ENCODE data around the gene EPHA6.
A peak's percentile ranks its signal among the peaks of the same experiment; 100 is the strongest.

The EPHA6 gene

DNA sequence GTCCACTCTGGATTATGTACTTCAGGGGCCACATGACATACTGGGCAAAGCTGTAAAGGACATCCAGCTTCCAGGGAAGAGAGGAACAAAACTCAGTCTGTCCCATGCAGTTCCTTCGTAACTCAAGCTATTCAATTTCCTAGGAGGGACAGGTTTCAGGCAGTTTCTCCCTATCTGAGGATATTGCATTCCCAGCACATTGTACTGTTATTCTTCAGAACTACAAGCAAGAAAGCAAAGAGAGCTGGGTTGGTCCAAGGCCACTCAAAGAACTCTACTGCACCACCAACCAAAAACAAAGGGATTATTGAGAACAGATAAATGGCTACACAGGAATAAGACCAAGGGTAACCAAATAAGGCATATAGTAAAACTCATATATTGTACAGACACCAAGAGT is 832.5 kb downstream of the EPHA6 start:
- no peak for DNase-seq (ENCODE audit: low spot score)

DNA sequence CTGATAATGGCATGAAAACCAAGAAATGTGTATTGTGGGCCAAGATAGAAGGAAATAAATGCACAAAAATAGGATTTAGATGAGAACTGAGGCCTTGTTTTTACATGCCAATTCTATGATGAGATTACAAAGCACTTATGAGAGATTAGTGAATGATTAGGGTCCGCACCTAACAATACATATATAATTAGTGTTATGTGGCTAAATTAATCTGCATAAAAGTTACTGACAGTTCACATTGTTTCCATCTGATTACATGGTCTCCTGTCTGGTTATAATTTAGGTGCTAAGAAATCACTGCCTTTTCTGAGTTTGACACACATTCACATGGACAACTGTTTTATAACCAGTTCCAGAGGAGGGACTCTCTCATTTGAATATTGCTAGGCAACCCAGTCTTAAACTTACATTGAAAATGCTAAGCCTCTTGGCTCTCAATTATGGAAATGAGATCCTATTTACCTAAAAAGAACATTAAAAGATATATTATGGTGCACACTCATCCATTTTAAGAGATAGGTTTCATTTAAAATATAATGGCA is 833.1 kb downstream of the EPHA6 start:
- peak; percentile 9 for DNase-seq (ENCODE audit: low spot score)

DNA sequence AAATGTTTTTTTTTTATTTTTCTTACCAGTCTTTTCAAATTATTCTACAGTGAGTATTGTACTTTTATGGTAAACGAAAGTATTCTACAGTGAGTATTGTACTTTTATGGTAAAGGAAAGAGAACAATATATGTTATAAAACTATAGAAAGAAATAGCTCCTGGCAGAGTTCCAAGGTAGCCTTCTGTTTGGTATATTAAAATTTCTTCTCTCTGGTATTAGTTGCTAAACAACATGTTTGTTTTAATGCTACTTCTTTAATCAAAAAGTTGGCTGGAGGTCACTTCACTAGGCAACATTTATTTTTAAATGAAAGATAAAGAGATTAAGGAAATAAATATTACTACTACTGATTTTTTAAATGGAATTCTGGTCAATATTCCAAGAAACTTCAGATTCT is 841.6 kb downstream of the EPHA6 start:
- DNase-seq (ENCODE audit: low spot score) = no peak

GRCh38 chr3:97656638-97657037 is 842.2 kb downstream of the EPHA6 start:
- DNase-seq (ENCODE audit: low spot score) = no peak

- DNase-seq (ENCODE audit: low spot score) = peak; percentile 39
Measured at GRCh38 chr3:97658668-97659285, 844.4 kb downstream of the EPHA6 start.

GRCh38 chr3:97662264-97662663 is 847.9 kb downstream of the EPHA6 start:
- no peak for DNase-seq (ENCODE audit: low spot score)

- DNase-seq (ENCODE audit: low spot score) = no peak
Measured at GRCh38 chr3:97662762-97663161, 848.4 kb downstream of the EPHA6 start.

GRCh38 chr3:97665896-97666295 is 851.5 kb downstream of the EPHA6 start:
- DNase-seq (ENCODE audit: low spot score) = no peak

DNA sequence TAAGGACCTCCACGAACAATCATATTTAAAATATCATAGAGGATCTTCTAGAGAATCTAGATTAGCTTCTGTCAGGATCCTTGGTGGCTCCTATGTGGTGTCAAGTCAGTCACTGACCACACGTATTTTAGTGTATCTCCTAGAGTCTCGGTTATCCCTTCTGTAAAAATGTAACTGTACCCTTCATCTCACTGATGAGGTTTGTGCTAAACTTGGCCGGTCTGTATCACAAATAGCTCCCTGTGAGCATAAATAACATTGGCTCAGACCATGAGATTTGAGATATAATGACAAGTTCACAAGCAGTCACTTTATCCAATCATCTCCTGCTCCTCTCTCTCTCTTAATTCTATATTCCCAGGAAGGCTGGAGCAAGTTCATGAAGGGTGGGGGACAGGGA is 856.6 kb downstream of the EPHA6 start:
- no peak for DNase-seq (ENCODE audit: low spot score)

DNA sequence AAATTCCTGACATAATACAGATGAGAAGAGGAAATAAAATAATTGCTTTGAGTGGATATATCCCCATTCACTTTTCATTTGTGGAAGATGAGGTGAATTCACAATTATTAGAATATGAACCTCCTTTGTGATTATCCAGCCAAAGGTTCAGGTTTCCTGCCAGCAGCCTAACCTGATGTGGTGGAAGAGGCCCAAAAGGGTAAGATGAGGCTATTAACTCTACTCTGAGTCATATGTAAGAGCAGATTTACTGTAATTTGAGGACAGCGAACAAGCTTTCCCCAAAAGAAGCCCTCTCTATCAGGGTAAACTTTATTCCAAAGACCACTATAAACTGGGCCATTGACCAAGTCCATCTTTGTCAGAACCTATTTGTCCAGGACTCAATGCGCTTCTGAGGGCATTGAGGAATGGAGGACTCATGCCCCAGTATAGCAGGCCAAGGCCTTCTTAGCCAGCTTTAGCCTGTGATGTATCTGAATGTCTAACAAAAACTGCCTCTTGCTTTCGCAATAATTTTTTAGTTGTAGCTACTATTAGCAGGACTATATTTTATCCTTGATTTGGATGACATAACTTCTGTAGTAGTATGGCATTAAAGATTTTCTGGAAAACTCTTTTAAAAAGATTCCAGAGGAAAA is 859.1 kb downstream of the EPHA6 start:
- DNase-seq (ENCODE audit: low spot score) = no peak

- no peak for DNase-seq (ENCODE audit: low spot score)
Measured at GRCh38 chr3:97674461-97674860, 860.1 kb downstream of the EPHA6 start.

GRCh38 chr3:97680210-97680609 is 865.8 kb downstream of the EPHA6 start:
- no peak for DNase-seq (ENCODE audit: low spot score)

- DNase-seq (ENCODE audit: low spot score) = no peak
Measured at GRCh38 chr3:97680696-97681095, 866.3 kb downstream of the EPHA6 start.

GRCh38 chr3:97684490-97684889 is 870.1 kb downstream of the EPHA6 start:
- DNase-seq (ENCODE audit: low spot score) = no peak

- DNase-seq (ENCODE audit: low spot score) = no peak
Measured at GRCh38 chr3:97686258-97686657, 871.9 kb downstream of the EPHA6 start.

- DNase-seq (ENCODE audit: low spot score) = no peak
Measured at GRCh38 chr3:97687734-97688133, 873.3 kb downstream of the EPHA6 start.

DNA sequence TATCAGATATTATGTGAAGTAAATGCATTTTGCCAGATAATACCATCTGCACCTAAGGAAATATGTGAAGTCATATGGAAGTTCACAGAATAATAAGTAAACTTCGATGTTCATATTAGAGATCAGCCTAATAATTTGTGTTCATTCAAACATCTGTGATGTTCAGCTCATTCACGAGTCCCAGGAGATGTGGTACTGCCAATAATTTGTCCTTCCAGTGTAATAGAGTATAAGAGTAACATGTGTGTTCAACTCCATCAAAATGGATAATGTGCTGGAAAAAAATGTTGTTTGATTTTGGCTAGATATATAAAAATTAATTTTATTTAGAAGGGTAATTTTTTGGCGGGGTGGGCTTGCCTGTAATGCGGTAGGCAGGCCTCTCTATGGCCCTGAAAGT is 874.7 kb downstream of the EPHA6 start:
- DNase-seq (ENCODE audit: low spot score) = no peak

DNA sequence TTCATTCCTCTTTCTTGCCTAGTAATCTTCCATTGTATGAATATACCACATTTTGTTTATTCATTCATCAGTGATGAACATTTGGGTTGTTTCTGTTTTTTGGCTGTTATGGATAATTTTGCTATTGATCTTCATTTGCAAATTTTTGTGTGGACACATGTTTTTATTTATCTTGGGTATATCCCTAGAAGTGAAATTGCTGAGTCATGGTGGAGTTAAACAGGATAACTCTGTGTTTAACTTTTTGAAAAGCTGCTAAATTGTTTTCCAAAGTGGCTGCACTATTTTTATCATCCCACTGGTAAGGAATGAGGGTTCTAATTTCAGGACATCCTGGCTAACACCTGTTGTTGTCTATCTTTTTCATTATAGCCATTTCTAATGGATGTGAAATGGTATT is 875.6 kb downstream of the EPHA6 start:
- DNase-seq (ENCODE audit: low spot score) = no peak

GRCh38 chr3:97691354-97691753 is 877.0 kb downstream of the EPHA6 start:
- no peak for DNase-seq (ENCODE audit: low spot score)

- no peak for DNase-seq (ENCODE audit: low spot score)
Measured at GRCh38 chr3:97692389-97692788, 878.0 kb downstream of the EPHA6 start.

DNA sequence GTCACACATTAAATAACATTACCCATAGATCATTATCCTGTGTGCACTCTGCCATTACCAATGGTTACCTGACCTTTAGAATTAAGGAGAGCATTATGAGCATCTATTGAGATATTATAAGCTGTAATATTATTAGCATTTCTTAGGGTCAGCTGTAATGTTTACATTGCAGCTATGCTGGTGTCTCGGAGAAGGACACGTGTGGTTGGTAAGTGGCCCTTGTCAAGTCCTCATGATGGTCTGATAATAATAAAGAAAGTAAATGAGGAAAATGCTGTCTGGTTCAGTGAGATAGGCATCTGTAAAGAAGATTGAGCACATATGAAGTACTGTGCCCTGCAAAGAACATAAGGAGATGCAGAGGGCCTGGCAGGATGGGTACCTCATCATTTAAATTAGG is 878.4 kb downstream of the EPHA6 start:
- no peak for DNase-seq (ENCODE audit: low spot score)

DNA sequence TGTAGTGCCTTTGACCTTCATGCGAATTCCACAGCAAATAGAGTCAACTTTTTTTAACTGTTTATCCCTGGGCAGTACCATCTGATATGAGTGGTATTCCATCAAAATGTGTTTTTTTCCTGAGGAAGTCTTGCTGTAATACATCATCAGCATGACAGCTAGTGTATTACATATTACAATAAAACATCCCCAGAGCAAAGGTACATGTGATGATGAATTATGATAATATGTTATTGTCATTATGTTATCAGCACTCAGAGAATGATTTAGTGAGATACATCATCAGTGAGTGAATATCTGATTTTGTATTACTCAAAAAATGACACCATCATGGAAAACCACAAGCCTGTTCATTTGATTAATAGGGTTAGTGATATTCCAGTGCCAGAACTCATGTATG is 880.5 kb downstream of the EPHA6 start:
- no peak for DNase-seq (ENCODE audit: low spot score)

GRCh38 chr3:97698691-97699090 is 884.3 kb downstream of the EPHA6 start:
- no peak for DNase-seq (ENCODE audit: low spot score)

DNA sequence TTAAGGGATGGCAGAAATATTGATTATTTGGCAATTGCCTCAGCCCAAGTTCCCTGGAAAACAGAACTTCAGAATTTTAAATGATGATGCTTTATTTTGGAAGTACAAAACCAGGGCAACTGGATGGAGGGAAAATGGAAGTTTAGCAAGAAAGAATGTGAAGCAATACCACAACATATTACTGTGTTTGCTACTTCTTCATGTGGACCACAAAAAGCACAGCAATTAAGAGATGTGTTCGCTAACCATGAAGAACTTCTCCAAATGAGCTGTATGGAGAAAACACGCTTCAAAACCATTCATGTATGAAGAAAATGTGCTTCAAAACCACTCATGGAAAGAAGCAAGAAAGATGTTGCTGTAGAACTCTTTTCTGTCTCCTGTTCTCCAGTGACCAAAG is 885.5 kb downstream of the EPHA6 start:
- no peak for DNase-seq (ENCODE audit: low spot score)
